ENCODE data around the gene DNAAF5. TPM values are rescaled to one million over a fixed set of nuclear protein-coding genes. Genes with fewer than 3 reads are reported as not detected.

The DNAAF5 gene
- total and polyA plus RNA-seq, 9 of the 15 experiments (the other 6 are each of a cell fraction or from before 2014, with no cell fraction given): 3.1 to 69.7 (median 19.1) TPM

DNA sequence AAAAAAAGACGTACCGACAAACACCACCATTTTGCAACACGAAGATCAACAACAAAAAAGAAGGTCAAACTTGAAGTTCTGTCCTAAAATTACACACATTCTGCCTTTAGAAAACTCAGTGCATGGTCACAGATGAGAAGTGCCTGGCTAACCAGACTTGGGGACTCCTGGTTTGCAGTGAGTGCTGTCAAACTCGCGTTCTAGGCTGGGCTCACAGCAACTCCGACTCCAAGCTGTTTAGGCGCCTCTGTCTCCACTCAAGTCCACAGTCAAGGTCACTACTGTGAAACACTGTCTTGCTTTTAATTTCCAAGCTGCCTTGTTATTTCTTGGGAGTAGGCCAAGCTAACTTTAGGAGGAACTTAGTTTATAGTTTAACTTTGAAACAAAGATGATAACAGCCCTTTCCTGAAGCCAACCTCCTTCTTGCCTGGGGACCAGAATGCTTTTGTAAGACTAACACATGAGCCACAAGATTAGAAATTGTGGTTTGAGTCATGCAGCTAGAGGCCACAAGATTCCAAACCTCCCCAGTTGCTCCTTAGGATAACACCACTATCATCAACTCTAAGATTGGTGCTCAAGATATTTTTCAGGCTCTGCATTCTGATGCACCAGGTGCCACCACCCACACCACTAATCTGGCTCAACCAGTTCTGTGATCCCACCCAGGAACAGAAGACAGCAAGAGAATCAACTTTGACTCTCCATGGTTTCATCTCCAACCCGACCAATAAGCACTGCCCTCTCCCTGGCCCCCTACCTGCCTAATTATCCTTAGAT, 1.1 kb upstream of the DNAAF5 start (continued):
- TF ChIP-seq, protein P1, sequence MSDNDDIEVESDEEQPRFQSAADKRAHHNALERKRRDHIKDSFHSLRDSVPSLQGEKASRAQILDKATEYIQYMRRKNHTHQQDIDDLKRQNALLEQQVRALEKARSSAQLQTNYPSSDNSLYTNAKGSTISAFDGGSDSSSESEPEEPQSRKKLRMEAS (CRISPR knock-in tag; IDR thresholded peaks at IDR 0.05): no peak
- TF ChIP-seq, protein P2, sequence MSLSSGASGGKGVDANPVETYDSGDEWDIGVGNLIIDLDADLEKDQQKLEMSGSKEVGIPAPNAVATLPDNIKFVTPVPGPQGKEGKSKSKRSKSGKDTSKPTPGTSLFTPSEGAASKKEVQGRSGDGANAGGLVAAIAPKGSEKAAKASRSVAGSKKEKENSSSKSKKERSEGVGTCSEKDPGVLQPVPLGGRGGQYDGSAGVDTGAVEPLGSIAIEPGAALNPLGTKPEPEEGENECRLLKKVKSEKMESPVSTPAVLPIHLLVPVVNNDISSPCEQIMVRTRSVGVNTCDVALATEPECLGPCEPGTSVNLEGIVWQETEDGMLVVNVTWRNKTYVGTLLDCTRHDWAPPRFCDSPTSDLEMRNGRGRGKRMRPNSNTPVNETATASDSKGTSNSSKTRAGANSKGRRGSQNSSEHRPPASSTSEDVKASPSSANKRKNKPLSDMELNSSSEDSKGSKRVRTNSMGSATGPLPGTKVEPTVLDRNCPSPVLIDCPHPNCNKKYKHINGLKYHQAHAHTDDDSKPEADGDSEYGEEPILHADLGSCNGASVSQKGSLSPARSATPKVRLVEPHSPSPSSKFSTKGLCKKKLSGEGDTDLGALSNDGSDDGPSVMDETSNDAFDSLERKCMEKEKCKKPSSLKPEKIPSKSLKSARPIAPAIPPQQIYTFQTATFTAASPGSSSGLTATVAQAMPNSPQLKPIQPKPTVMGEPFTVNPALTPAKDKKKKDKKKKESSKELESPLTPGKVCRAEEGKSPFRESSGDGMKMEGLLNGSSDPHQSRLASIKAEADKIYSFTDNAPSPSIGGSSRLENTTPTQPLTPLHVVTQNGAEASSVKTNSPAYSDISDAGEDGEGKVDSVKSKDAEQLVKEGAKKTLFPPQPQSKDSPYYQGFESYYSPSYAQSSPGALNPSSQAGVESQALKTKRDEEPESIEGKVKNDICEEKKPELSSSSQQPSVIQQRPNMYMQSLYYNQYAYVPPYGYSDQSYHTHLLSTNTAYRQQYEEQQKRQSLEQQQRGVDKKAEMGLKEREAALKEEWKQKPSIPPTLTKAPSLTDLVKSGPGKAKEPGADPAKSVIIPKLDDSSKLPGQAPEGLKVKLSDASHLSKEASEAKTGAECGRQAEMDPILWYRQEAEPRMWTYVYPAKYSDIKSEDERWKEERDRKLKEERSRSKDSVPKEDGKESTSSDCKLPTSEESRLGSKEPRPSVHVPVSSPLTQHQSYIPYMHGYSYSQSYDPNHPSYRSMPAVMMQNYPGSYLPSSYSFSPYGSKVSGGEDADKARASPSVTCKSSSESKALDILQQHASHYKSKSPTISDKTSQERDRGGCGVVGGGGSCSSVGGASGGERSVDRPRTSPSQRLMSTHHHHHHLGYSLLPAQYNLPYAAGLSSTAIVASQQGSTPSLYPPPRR (CRISPR knock-in tag; IDR thresholded peaks at IDR 0.05; ENCODE audit: borderline replicate concordance): peak; percentile 74; the same call in 1 of the 2 replicates
- TF ChIP-seq U2AF2 (optimal IDR thresholded peaks at IDR 0.05; ENCODE audit: low read depth, low read length) (no peak), POLR2A (conservative IDR thresholded peaks at IDR 0.05) (no peak), PTBP1 (IDR thresholded peaks at IDR 0.05; ENCODE audit: low read depth, low read length) (no peak), SAP30 (IDR thresholded peaks at IDR 0.05; ENCODE audit: borderline replicate concordance, insufficient read depth, low read depth, low read length, poor library complexity, severe bottlenecking) (no peak), ATF1 (CRISPR knock-in tag; IDR thresholded peaks at IDR 0.05) (no peak), ATF1 (tag; IDR thresholded peaks at IDR 0.05) (no peak), TGIF2 (CRISPR knock-in tag; IDR thresholded peaks at IDR 0.05) (no peak), RCOR1 (IDR thresholded peaks at IDR 0.05; ENCODE audit: borderline replicate concordance in 1 of 2, low read depth in 2 of 2, low read length in 2 of 2) (peak; percentile 35 to 91)
- TF ChIP-seq, protein P3, sequence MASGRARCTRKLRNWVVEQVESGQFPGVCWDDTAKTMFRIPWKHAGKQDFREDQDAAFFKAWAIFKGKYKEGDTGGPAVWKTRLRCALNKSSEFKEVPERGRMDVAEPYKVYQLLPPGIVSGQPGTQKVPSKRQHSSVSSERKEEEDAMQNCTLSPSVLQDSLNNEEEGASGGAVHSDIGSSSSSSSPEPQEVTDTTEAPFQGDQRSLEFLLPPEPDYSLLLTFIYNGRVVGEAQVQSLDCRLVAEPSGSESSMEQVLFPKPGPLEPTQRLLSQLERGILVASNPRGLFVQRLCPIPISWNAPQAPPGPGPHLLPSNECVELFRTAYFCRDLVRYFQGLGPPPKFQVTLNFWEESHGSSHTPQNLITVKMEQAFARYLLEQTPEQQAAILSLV (tag; IDR thresholded peaks at IDR 0.05): no peak
- TF ChIP-seq, protein P4, sequence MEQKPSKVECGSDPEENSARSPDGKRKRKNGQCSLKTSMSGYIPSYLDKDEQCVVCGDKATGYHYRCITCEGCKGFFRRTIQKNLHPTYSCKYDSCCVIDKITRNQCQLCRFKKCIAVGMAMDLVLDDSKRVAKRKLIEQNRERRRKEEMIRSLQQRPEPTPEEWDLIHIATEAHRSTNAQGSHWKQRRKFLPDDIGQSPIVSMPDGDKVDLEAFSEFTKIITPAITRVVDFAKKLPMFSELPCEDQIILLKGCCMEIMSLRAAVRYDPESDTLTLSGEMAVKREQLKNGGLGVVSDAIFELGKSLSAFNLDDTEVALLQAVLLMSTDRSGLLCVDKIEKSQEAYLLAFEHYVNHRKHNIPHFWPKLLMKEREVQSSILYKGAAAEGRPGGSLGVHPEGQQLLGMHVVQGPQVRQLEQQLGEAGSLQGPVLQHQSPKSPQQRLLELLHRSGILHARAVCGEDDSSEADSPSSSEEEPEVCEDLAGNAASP (IDR thresholded peaks at IDR 0.05): peak; percentile 70; the same call in 1 of the 2 replicates
- TF ChIP-seq, protein P5, sequence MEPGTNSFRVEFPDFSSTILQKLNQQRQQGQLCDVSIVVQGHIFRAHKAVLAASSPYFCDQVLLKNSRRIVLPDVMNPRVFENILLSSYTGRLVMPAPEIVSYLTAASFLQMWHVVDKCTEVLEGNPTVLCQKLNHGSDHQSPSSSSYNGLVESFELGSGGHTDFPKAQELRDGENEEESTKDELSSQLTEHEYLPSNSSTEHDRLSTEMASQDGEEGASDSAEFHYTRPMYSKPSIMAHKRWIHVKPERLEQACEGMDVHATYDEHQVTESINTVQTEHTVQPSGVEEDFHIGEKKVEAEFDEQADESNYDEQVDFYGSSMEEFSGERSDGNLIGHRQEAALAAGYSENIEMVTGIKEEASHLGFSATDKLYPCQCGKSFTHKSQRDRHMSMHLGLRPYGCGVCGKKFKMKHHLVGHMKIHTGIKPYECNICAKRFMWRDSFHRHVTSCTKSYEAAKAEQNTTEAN (CRISPR knock-in tag; IDR thresholded peaks at IDR 0.05): no peak
- TF ChIP-seq, protein P6, sequence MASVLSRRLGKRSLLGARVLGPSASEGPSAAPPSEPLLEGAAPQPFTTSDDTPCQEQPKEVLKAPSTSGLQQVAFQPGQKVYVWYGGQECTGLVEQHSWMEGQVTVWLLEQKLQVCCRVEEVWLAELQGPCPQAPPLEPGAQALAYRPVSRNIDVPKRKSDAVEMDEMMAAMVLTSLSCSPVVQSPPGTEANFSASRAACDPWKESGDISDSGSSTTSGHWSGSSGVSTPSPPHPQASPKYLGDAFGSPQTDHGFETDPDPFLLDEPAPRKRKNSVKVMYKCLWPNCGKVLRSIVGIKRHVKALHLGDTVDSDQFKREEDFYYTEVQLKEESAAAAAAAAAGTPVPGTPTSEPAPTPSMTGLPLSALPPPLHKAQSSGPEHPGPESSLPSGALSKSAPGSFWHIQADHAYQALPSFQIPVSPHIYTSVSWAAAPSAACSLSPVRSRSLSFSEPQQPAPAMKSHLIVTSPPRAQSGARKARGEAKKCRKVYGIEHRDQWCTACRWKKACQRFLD (CRISPR knock-in tag; IDR thresholded peaks at IDR 0.05): peak; percentile 78
- TF ChIP-seq, protein P7, sequence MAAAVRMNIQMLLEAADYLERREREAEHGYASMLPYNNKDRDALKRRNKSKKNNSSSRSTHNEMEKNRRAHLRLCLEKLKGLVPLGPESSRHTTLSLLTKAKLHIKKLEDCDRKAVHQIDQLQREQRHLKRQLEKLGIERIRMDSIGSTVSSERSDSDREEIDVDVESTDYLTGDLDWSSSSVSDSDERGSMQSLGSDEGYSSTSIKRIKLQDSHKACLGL (CRISPR knock-in tag; IDR thresholded peaks at IDR 0.05; ENCODE audit: borderline replicate concordance, poor library complexity, severe bottlenecking): no peak

All from K562 (cell line).